ENCODE data around the gene USP9X.
"Not testable (repeated sequence)": the region's sequence is repeated elsewhere in the genome, so short reads cannot be mapped to it uniquely, and the experiment has no call there.

Gene USP9X

GRCh38 chrX:41131766-41132165, 46.5 kb downstream of the USP9X start:
- no peak for FAIRE-seq

- no peak for FAIRE-seq
These were observed 48.3 kb downstream of the USP9X start for GRCh38 chrX:41133551-41133950.

- no peak for FAIRE-seq
These were observed 52.3 kb downstream of the USP9X start for GRCh38 chrX:41137589-41137988.

GRCh38 chrX:41142130-41142910, 57.1 kb downstream of the USP9X start:
- no peak for FAIRE-seq

GRCh38 chrX:41144873-41145272, 59.6 kb downstream of the USP9X start:
- no peak for FAIRE-seq

GRCh38 chrX:41145920-41146608, 60.8 kb downstream of the USP9X start:
- FAIRE-seq = no peak

- FAIRE-seq = no peak
These were observed 63.3 kb downstream of the USP9X start for GRCh38 chrX:41148553-41148952.

GRCh38 chrX:41150043-41150442, 64.8 kb downstream of the USP9X start:
- peak; percentile 89 for FAIRE-seq

- FAIRE-seq = not testable (repeated sequence)
These were observed 66.5 kb downstream of the USP9X start for GRCh38 chrX:41151726-41152125.

GRCh38 chrX:41152221-41152620, 67.0 kb downstream of the USP9X start:
- FAIRE-seq = no peak

GRCh38 chrX:41153448-41153847, 68.2 kb downstream of the USP9X start:
- no peak for FAIRE-seq

- FAIRE-seq = no peak
These were observed 68.7 kb downstream of the USP9X start for GRCh38 chrX:41153957-41154356.

GRCh38 chrX:41164449-41164848, 79.2 kb downstream of the USP9X start:
- FAIRE-seq = no peak

GRCh38 chrX:41167888-41168287, 82.6 kb downstream of the USP9X start:
- no peak for FAIRE-seq

GRCh38 chrX:41176263-41176662, 91.0 kb downstream of the USP9X start:
- no peak for FAIRE-seq

- no peak for FAIRE-seq
These were observed 92.1 kb downstream of the USP9X start for GRCh38 chrX:41177297-41177696.

GRCh38 chrX:41178201-41178600, 93.0 kb downstream of the USP9X start:
- FAIRE-seq = no peak

- peak; percentile 41 for FAIRE-seq
These were observed 95.1 kb downstream of the USP9X start for GRCh38 chrX:41180194-41180908.

GRCh38 chrX:41184312-41184711, 99.1 kb downstream of the USP9X start:
- FAIRE-seq = no peak

- FAIRE-seq = not testable (repeated sequence)
These were observed 101.7 kb downstream of the USP9X start for GRCh38 chrX:41186946-41187345.

- no peak for FAIRE-seq
These were observed 103.9 kb downstream of the USP9X start for GRCh38 chrX:41189156-41189555.

- no peak for FAIRE-seq
These were observed 107.6 kb downstream of the USP9X start for GRCh38 chrX:41192880-41193279.

GRCh38 chrX:41198410-41198809, 113.2 kb downstream of the USP9X start:
- FAIRE-seq = no peak

- no peak for FAIRE-seq
These were observed 115.5 kb downstream of the USP9X start for GRCh38 chrX:41200785-41201184.
